K562 (cell line): ENCODE measurements around the gene SYNM. TPM values are rescaled to one million over a fixed set of nuclear protein-coding genes. Genes with fewer than 3 reads are reported as not detected.

ENCODE experiments used
- ATAC-seq: fragments of 200-7000 bp; cut with Tn5 transposase; 3 replicates; pipeline ENCODE4 v1.9.1; 2020; ENCODE audit warnings: moderate library complexity
- BruUV-seq: library from RNA; stranded (reverse); fragments of 400-500 nt; replicated peaks from 2 replicates; lab custom pipeline; 2021; lab: Mats Ljungman, UMichigan
- CTCF ChIA-PET: fragments of 300-600 bp; formaldehyde crosslinking; extraction: SDS; loops from one replicate; lab custom pipeline; 2021; ENCODE audit warnings: low intra/inter-chr PET ratio; lab: Yijun Ruan, JAX
- POLR2A ChIA-PET: fragments of 300-600, 350-650 bp; sonication (Branson Sonifier 250); formaldehyde crosslinking; extraction: SDS; loops from one replicate; lab custom pipeline; 2021; ENCODE audit warnings: antibody characterized with exemption, inconsistent platforms; lab: Yijun Ruan, JAX
- DNase-seq, 4 experiments: peaks; one replicate each; pipeline versions ENCODE4 v3.0.0 to v3.0.0-alpha.2; 2011 to 2018; ENCODE audit warnings: low spot score in 3 of 4, mixed read lengths in 3 of 4; ENCODE audit errors: extremely low read depth in 1 of 4
- FAIRE-seq: peaks from 2 replicates; lab custom pipeline; 2011; peaks lifted over from hg19 to GRCh38; lab: Jason Lieb, UNC
- H2AFZ ChIP-seq: 2 replicates; pipeline ENCODE4 v1.6.0; 2011; ENCODE audit warnings: low read depth, low read length, control low read depth, inconsistent platforms
- H3K27ac ChIP-seq: fragments of 200-600 bp; 3 replicates; pipeline ENCODE4 v1.8.0; 2011; ENCODE audit warnings: low read depth, mild to moderate bottlenecking, control low read depth, inconsistent platforms, low read length, moderate library complexity, mixed read lengths; ENCODE audit errors: extremely low read depth
- H3K27me3 ChIP-seq, 2 experiments: fragments of 300-600 bp in 1 of 2; 2 replicates in 1 of 2; 3 replicates in 1 of 2; pipeline versions ENCODE4 v1.6.0 to v1.8.0; 2011; ENCODE audit warnings: inconsistent platforms in 2 of 2, low read length in 2 of 2, mild to moderate bottlenecking in 1 of 2, mixed read lengths in 1 of 2, moderate library complexity in 1 of 2; ENCODE audit not compliant: control insufficient read depth in 2 of 2, insufficient read depth in 2 of 2
- H3K36me3 ChIP-seq: fragments of 300-600 bp; 3 replicates; pipeline ENCODE4 v1.8.0; 2011; ENCODE audit warnings: mild to moderate bottlenecking, low read length, inconsistent platforms; ENCODE audit not compliant: control insufficient read depth, insufficient read depth
- H3K4me1 ChIP-seq, 2 experiments: fragments of 200-600 bp in 1 of 2; replicated peaks in 1 of 2; 2 replicates in 1 of 2; 3 replicates in 1 of 2; pipeline versions ENCODE4 v1.5.1 to v1.8.0; 2011; ENCODE audit warnings: inconsistent platforms in 2 of 2, low read length in 2 of 2, mild to moderate bottlenecking in 1 of 2, mixed read lengths in 1 of 2, moderate library complexity in 1 of 2; ENCODE audit not compliant: control insufficient read depth in 2 of 2, insufficient read depth in 2 of 2
- H3K4me2 ChIP-seq: 2 replicates; pipeline ENCODE4 v1.6.1; 2011; ENCODE audit warnings: low read length, control low read depth, inconsistent platforms, mixed read lengths; ENCODE audit not compliant: insufficient read depth
- H3K4me3 ChIP-seq: fragments of 200-600 bp; sonication (generic), shearing (Covaris generic); 2 replicates; pipeline ENCODE4 v1.5.1; 2016; ENCODE audit warnings: control low read depth, inconsistent platforms
- H3K79me2 ChIP-seq: fragments of 200-600 bp; 3 replicates; pipeline ENCODE4 v1.8.0; 2011; ENCODE audit warnings: low read length, inconsistent platforms; ENCODE audit not compliant: control insufficient read depth, insufficient read depth
- H3K9ac ChIP-seq, 2 experiments: 2 replicates each; pipeline versions ENCODE4 v1.6.0 to v1.6.1; 2011; ENCODE audit warnings: low read depth in 2 of 2, low read length in 2 of 2, control low read depth in 1 of 2, inconsistent platforms in 1 of 2, mild to moderate bottlenecking in 1 of 2, mixed read lengths in 1 of 2; ENCODE audit not compliant: insufficient read depth in 1 of 2
- H3K9me1 ChIP-seq: one replicate; pipeline ENCODE4 v1.6.0; 2011; ENCODE audit warnings: inconsistent platforms, mild to moderate bottlenecking, low read length, moderate library complexity; ENCODE audit not compliant: control insufficient read depth, insufficient read depth
- H3K9me3 ChIP-seq: replicated peaks from 2 replicates; pipeline ENCODE4 v1.5.1; 2011; ENCODE audit warnings: low read depth, low read length, inconsistent platforms; ENCODE audit not compliant: control insufficient read depth, insufficient read depth
- H4K20me1 ChIP-seq: replicated peaks from 2 replicates; pipeline ENCODE4 v1.6.1; 2011; ENCODE audit warnings: low read length, inconsistent platforms, mixed read lengths; ENCODE audit not compliant: control insufficient read depth, insufficient read depth
- CBX1 ChIP-seq: sonication (generic); IDR thresholded peaks from 2 replicates; pipeline ENCODE4 v1.6.1; 2016; ENCODE audit warnings: antibody characterized with exemption, low read depth, mild to moderate bottlenecking
- E2F6 ChIP-seq, 2 experiments: IDR thresholded peaks; 2 replicates each; pipeline ENCODE4 v1.6.1; 2011; ENCODE audit warnings: borderline replicate concordance in 1 of 2, control low read depth in 1 of 2, low read depth in 1 of 2, low read length in 1 of 2, mild to moderate bottlenecking in 1 of 2, mixed read lengths in 1 of 2, moderate library complexity in 1 of 2; ENCODE audit not compliant: insufficient read depth in 1 of 2, insufficient read length in 1 of 2, poor library complexity in 1 of 2, severe bottlenecking in 1 of 2; ENCODE audit errors: extremely low read depth in 1 of 2
- EP400 ChIP-seq: fragments of 450-650 bp; IDR thresholded peaks from 2 replicates; pipeline ENCODE4 v1.6.1; 2017; ENCODE audit warnings: antibody characterized with exemption, mild to moderate bottlenecking, moderate library complexity
- FOXK1 ChIP-seq: sonication (generic); formaldehyde crosslinking; IDR thresholded peaks from 2 replicates; pipeline ENCODE4 v1.8.0; 2022; ENCODE audit warnings: missing genetic modification reagents, mild to moderate bottlenecking, borderline replicate concordance
- FOXP4 ChIP-seq: sonication (generic); formaldehyde crosslinking; IDR thresholded peaks from 2 replicates; pipeline ENCODE4 v1.8.0; 2022; ENCODE audit warnings: mild to moderate bottlenecking, missing genetic modification reagents, borderline replicate concordance
- GTF3C2 ChIP-seq: IDR thresholded peaks from 3 replicates; pipeline ENCODE4 v1.6.1; 2011; ENCODE audit warnings: borderline replicate concordance, mild to moderate bottlenecking, moderate library complexity; ENCODE audit not compliant: insufficient read length; ENCODE audit errors: extremely low read depth
- NCOA1 ChIP-seq: fragments of 450-650 bp; IDR thresholded peaks from 2 replicates; pipeline ENCODE4 v1.6.1; 2016; ENCODE audit warnings: low read depth
- NCOA6 ChIP-seq: fragments of 450-650 bp; IDR thresholded peaks from 2 replicates; pipeline ENCODE4 v1.6.1; 2017; ENCODE audit warnings: mild to moderate bottlenecking
- PTBP1 ChIP-seq: fragments of 200-400 bp; formaldehyde crosslinking; IDR thresholded peaks from 2 replicates; pipeline ENCODE4 v1.6.1; 2017; ENCODE audit warnings: low read depth, low read length
- SLC30A9 ChIP-seq: fragments of 250-450 bp; sonication (Bioruptor Pico); IDR thresholded peaks from 2 replicates; pipeline ENCODE4 v1.8.0; 2022; ENCODE audit warnings: mild to moderate bottlenecking, moderate library complexity
- SMAD2 ChIP-seq: fragments of 150-350 bp; IDR thresholded peaks from 2 replicates; pipeline ENCODE4 v1.6.1; 2014; ENCODE audit warnings: low read depth, mild to moderate bottlenecking, low read length
- TAF15 ChIP-seq: fragments of 200-400 bp; formaldehyde crosslinking; IDR thresholded peaks from 2 replicates; pipeline ENCODE4 v1.6.1; 2017; ENCODE audit warnings: mild to moderate bottlenecking, low read depth, low read length, moderate library complexity
- ZNF507 ChIP-seq: conservative IDR thresholded peaks from 2 replicates; pipeline ENCODE4 v1.6.1; 2017; ENCODE audit warnings: missing genetic modification characterization, missing compliant biosample characterization
- WGBS: fragments of 100-300 bp; shearing (Covaris generic); methylation state at CpG from one replicate; pipeline ENCODE4 v1.1.6; 2016; ENCODE audit warnings: low coverage, mixed read lengths; ENCODE audit not compliant: insufficient coverage; ENCODE audit errors: missing lambda C conversion rate; 5-methylcytosine and 5-hydroxymethylcytosine counted together
- in situ Hi-C: fragments of 300-500 bp; cut with MboI; formaldehyde crosslinking; loops from 4 replicates; pipeline ENCODE4 v1.15.0; 2018; ENCODE audit warnings: inconsistent platforms, mixed read lengths
- intact Hi-C: fragments of 100-400 bp; cut with micrococcal nuclease; formaldehyde crosslinking; loops from 2 replicates; pipeline ENCODE4 v1.14.2; 2022
- polyA plus RNA-seq, 8 experiments: library from polyadenylated mRNA; depleted of rRNA in 4 of 8; stranded (reverse) in 5 of 8; unstranded in 3 of 8; fragments of >200 nt; fragmentation: Nextera tagmentation in 2 of 8; fragmentation: Illumina TruSeq in 1 of 8; extraction: Ambion mirVana in 2 of 8; extraction: Trizol in 1 of 8; gene quantifications; 2 replicates each; pipeline versions ENCODE4 v1.2.1 to v1.2.3, GENCODE V29; 2011 to 2014; ENCODE audit warnings: inconsistent platforms in 1 of 8, missing spikeins in 1 of 8
- total RNA-seq, 7 experiments: library from RNA; depleted of rRNA in 6 of 7; stranded (reverse); fragments of >200 nt in 6 of 7; fragmentation: Illumina TruSeq in 2 of 7; extraction: Trizol in 2 of 7; gene quantifications; 2 replicates each; pipeline versions ENCODE4 v1.2.1 to v1.2.3, GENCODE V29; 2011 to 2021; ENCODE audit warnings: low replicate concordance in 1 of 7

Gene SYNM
- total and polyA plus RNA-seq, 9 of the 15 experiments (the other 6 are each of a cell fraction or from before 2014, with no cell fraction given) = 0.01 to 0.42 (median 0.13) TPM

- in situ Hi-C loops = no loop called here
- no TSS peak for BruUV-seq
- intact Hi-C loops = no loop called here
- ChIA-PET CTCF (no interaction called here), POLR2A (interaction anchor here (0.5 to 2.0 kb wide), 2 partner anchors 12 to 1598 kb away, joined by 4 read pairs; no protein-coding TSS in a partner anchor)
- H3K9ac ChIP-seq = no peak overlapping the region
- peaks cover 2 to 42% of the 10 kb centered on the region in 2 experiments; a peak in 3 of 5 replicates for H3K27me3 ChIP-seq
- H3K9me1 ChIP-seq = no peaks in the 10 kb centered on the region
- H3K4me3 ChIP-seq = no peak overlapping the region
- 11% methylated on average over 19 of the region's 22 CpGs for WGBS
- H2AFZ ChIP-seq = no peak overlapping the region
- no peaks in the 10 kb centered on the region for H3K36me3 ChIP-seq
- no peak for FAIRE-seq
- no peaks in the 10 kb centered on the region for H3K79me2 ChIP-seq
- no peaks in the 10 kb centered on the region for H3K9me3 ChIP-seq
- H3K27ac ChIP-seq = no peak overlapping the region
- H3K4me2 ChIP-seq = no peak overlapping the region
- no peak for DNase-seq
- no peak for ATAC-seq
- H4K20me1 ChIP-seq = no peaks in the 10 kb centered on the region
- H3K4me1 ChIP-seq = peaks cover 5 to 25% of the 10 kb centered on the region in 2 experiments; a peak in 3 of 5 replicates
- no peak for TF ChIP-seq NCOA1
- no peak for TF ChIP-seq CBX1
- no peak for TF ChIP-seq E2F6 (IDR thresholded peaks at IDR 0.05; ENCODE audit: borderline replicate concordance in 1 of 2, extremely low read depth in 1 of 2, insufficient read depth in 1 of 2, insufficient read length in 1 of 2, low read depth in 1 of 2, low read length in 1 of 2, poor library complexity in 1 of 2, severe bottlenecking in 1 of 2)
- no peak for TF ChIP-seq FOXP4 (CRISPR knock-in tag)
- TF ChIP-seq PTBP1 = no peak
- no peak for TF ChIP-seq ZNF507
- no peak for TF ChIP-seq SMAD2
- no peak for TF ChIP-seq EP400
- no peak for TF ChIP-seq NCOA6
- no peak for TF ChIP-seq GTF3C2
- TF ChIP-seq FOXK1 (CRISPR knock-in tag) = no peak
- no peak for TF ChIP-seq TAF15
- TF ChIP-seq SLC30A9 (CRISPR knock-in tag) = no peak
These were observed 18.2 kb downstream of the SYNM start for GRCh38 chr15:99122831-99123712.
